Fibroblast of the aortic adventitia (primary cell): ENCODE data around the gene RIIAD1. TPM values are rescaled to one million over a fixed set of nuclear protein-coding genes. Genes with fewer than 3 reads are reported as not detected.
"Not testable (repeated sequence)": the region's sequence is repeated elsewhere in the genome, so short reads cannot be mapped to it uniquely, and the experiment has no call there.

Experiments used
- DNase-seq: peaks from one replicate; pipeline ENCODE4 v3.0.0-alpha.2; 2010; ENCODE audit warnings: low read depth
- H3K4me3 ChIP-seq: 2 replicates; pipeline ENCODE4 v1.5.1; 2011; ENCODE audit warnings: low read depth, mild to moderate bottlenecking, control low read depth, low read length, moderate library complexity
- CTCF ChIP-seq: IDR thresholded peaks from 2 replicates; pipeline ENCODE4 v1.5.1; 2011; ENCODE audit warnings: mild to moderate bottlenecking, low read length, control low read depth, inconsistent platforms; ENCODE audit not compliant: insufficient read depth
- total RNA-seq: library from RNA; depleted of rRNA; stranded (reverse); fragments of >200 nt; gene quantifications from 2 replicates; pipeline ENCODE4 v1.2.3, GENCODE V29; 2012; ENCODE audit warnings: low replicate concordance

The RIIAD1 gene, protein sequence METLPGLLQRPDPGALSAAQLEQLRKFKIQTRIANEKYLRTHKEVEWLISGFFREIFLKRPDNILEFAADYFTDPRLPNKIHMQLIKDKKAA
- total RNA-seq = 5.8 TPM in 1 of 2 replicates, not detected in the other

DNA sequence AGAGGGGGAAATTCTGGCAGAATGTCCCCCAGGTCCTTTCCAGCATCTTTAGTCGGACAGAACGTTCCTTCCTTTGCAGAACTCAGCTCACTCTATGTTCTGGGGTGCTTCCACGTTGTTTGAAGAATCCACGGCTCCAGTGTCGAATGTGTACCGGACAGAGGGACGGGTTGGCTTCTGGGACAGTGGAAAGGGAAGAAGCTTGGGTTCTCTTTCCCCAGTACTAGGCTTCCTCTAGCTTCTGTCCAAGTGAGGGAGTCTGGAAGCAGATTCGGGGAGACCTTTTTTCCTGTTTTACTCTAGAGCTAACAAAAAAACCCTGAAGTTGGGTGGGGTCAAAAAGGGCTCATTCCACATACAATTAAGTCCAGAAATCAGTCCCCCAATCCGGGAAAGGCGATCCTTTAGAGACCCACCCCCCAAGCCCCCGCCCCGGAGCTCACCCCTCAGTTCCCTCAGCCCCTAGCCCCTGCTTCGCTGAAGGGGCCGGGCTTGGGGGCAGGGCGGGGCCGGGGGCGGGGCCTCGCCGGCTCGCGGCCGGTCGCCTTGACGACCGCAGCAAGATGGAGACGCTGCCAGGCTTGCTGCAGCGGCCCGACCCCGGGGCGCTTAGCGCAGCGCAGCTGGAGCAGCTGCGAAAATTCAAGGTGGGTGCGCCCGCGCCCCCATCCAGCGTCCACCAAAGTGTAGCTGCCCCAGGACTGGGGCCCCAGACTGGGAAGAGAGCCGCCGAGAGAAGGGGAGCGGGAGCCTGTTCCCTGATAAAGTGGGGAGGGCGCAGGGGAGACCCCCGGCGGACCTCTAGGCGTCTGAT, at the start of gene RIIAD1:
Gene RIIAD1, plus strand, starts transcription at position 549 of the 814 bp plus-strand sequence. Its CDS starts 15 bp downstream, at position 564.
- peak; percentile 8 for DNase-seq
- TF ChIP-seq CTCF = no peak
- peak within 1 kb of the TSS; percentile 58 for H3K4me3 ChIP-seq

- H3K4me3 ChIP-seq = no peak overlapping the region
- no peak for TF ChIP-seq CTCF
- DNase-seq = no peak
Measured at GRCh38 chr1:151673407-151673806, 47.9 kb upstream of the RIIAD1 start.

- no peak overlapping the region for H3K4me3 ChIP-seq
- DNase-seq = no peak
- no peak for TF ChIP-seq CTCF
Measured at GRCh38 chr1:151680391-151680790, 40.9 kb upstream of the RIIAD1 start.

GRCh38 chr1:151680826-151681225, 40.5 kb upstream of the RIIAD1 start:
- no peak overlapping the region for H3K4me3 ChIP-seq
- peak; percentile 79 for DNase-seq
- no peak for TF ChIP-seq CTCF

- DNase-seq = no peak
- no peak for TF ChIP-seq CTCF
- H3K4me3 ChIP-seq = no peak overlapping the region
Measured at GRCh38 chr1:151681923-151682322, 39.4 kb upstream of the RIIAD1 start.

- not testable (repeated sequence) for H3K4me3 ChIP-seq, DNase-seq
Measured at GRCh38 chr1:151682901-151683300, 38.4 kb upstream of the RIIAD1 start.

- DNase-seq = no peak
- TF ChIP-seq CTCF = no peak
- H3K4me3 ChIP-seq = no peak overlapping the region
Measured at GRCh38 chr1:151684128-151684527, 37.2 kb upstream of the RIIAD1 start.
